GM21576 (cell line): Measurements from ENCODE around the gene RNU1-3.
"Not testable (repeated sequence)": the region's sequence is repeated elsewhere in the genome, so short reads cannot be mapped to it uniquely, and the experiment has no call there.

Source experiments
- ATAC-seq: cut with Tn5 transposase; IDR thresholded peaks from one replicate; pipeline ENCODE4 v1.9.1; 2021; ENCODE audit warnings: mild to moderate bottlenecking, moderate library complexity; ENCODE audit not compliant: unreplicated experiment

RNU1-3 gene

GRCh38 chr1:16656981-16657683 lies 9.6 kb downstream of the RNU1-3 start:
- ATAC-seq = not testable (repeated sequence)

GRCh38 chr1:16656574-16656973 lies 10.2 kb downstream of the RNU1-3 start:
- ATAC-seq = not testable (repeated sequence)

- not testable (repeated sequence) for ATAC-seq
Observed at GRCh38 chr1:16651560-16651959, 15.2 kb downstream of the RNU1-3 start.

GRCh38 chr1:16649960-16650359 lies 16.8 kb downstream of the RNU1-3 start:
- not testable (repeated sequence) for ATAC-seq

GRCh38 chr1:16649390-16649789 lies 17.4 kb downstream of the RNU1-3 start:
- ATAC-seq = not testable (repeated sequence)

GRCh38 chr1:16648756-16649155 lies 18.0 kb downstream of the RNU1-3 start:
- not testable (repeated sequence) for ATAC-seq

- not testable (repeated sequence) for ATAC-seq
Observed at GRCh38 chr1:16648250-16648649, 18.5 kb downstream of the RNU1-3 start.

- not testable (repeated sequence) for ATAC-seq
Observed at GRCh38 chr1:16647179-16648176, 19.3 kb downstream of the RNU1-3 start.

GRCh38 chr1:16646716-16647115 lies 20.0 kb downstream of the RNU1-3 start:
- ATAC-seq = not testable (repeated sequence)

GRCh38 chr1:16646061-16646664 lies 20.6 kb downstream of the RNU1-3 start:
- ATAC-seq = not testable (repeated sequence)

GRCh38 chr1:16645271-16646060 lies 21.3 kb downstream of the RNU1-3 start:
- ATAC-seq = peak; percentile 3

- ATAC-seq = peak; percentile 76
Observed at GRCh38 chr1:16644482-16645270, 22.1 kb downstream of the RNU1-3 start.

GRCh38 chr1:16644193-16644481 lies 22.6 kb downstream of the RNU1-3 start:
- ATAC-seq = no peak

GRCh38 chr1:16643476-16644192 lies 23.1 kb downstream of the RNU1-3 start:
- peak; percentile 10 for ATAC-seq

GRCh38 chr1:16643001-16643411 lies 23.7 kb downstream of the RNU1-3 start:
- ATAC-seq = not testable (repeated sequence)

GRCh38 chr1:16642025-16642966 lies 24.5 kb downstream of the RNU1-3 start:
- not testable (repeated sequence) for ATAC-seq

GRCh38 chr1:16641159-16641975 lies 25.4 kb downstream of the RNU1-3 start:
- ATAC-seq = not testable (repeated sequence)
